ENCODE data around the gene C10orf105.

Gene C10orf105

GRCh38 chr10:71679425-71679824 is 40.2 kb downstream of the C10orf105 start (continued):
- TF ChIP-seq ZNF280C (tag by site-specific recombination; IDR thresholded peaks at IDR 0.05) (no peak), ZNF670 (tag by site-specific recombination; IDR thresholded peaks at IDR 0.05; ENCODE audit: low read depth) (no peak), ZNF664 (tag by site-specific recombination; IDR thresholded peaks at IDR 0.05) (no peak), ZNF701 (tag by site-specific recombination; IDR thresholded peaks at IDR 0.05) (no peak), ZBTB17 (tag by site-specific recombination; IDR thresholded peaks at IDR 0.05) (no peak), KLF9 (tag by site-specific recombination; IDR thresholded peaks at IDR 0.05; ENCODE audit: low read depth) (no peak), ZFP37 (tag by site-specific recombination; IDR thresholded peaks at IDR 0.05) (no peak), ZNF560 (tag by site-specific recombination; IDR thresholded peaks at IDR 0.05; ENCODE audit: borderline replicate concordance) (no peak)
- TF ChIP-seq, protein P1, sequence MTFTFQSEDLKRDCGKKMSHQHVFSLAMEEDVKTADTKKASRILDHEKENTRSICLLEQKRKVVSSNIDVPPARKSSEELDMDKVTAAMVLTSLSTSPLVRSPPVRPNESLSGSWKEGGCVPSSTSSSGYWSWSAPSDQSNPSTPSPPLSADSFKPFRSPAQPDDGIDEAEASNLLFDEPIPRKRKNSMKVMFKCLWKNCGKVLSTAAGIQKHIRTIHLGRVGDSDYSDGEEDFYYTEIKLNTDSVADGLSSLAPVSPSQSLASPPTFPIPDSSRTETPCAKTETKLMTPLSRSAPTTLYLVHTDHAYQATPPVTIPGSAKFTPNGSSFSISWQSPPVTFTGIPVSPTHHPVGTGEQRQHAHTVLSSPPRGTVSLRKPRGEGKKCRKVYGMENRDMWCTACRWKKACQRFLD (tag by site-specific recombination; IDR thresholded peaks at IDR 0.05) = no peak

GRCh38 chr10:71678057-71678805 is 41.3 kb downstream of the C10orf105 start:
- no peaks in the 10 kb centered on the region for H3K36me3 ChIP-seq (ENCODE audit: control insufficient read depth in 2 of 2, insufficient read depth in 1 of 2, low read length in 2 of 2)
- TF ChIP-seq KLF7 (tag by site-specific recombination; IDR thresholded peaks at IDR 0.05; ENCODE audit: borderline replicate concordance) = no peak
- 0 out of 2 replicates have a peak, but pooled peaks have one; percentile 26 for TF ChIP-seq ZNF677 (tag by site-specific recombination; IDR thresholded peaks at IDR 0.05)
- no peaks in the 10 kb centered on the region for H3K9me3 ChIP-seq (ENCODE audit: control insufficient read depth, insufficient read depth, low read depth, low read length)
- H3K27ac ChIP-seq (ENCODE audit: extremely low read depth, low read depth, low read length) = no peak overlapping the region
- POLR2A ChIA-PET = no interaction called here
- no peak overlapping the region for H3K4me3 ChIP-seq (ENCODE audit: low read depth, low read length)
- CTCF ChIA-PET = interaction anchor here (0.9 kb wide), 2 partner anchors 30 to 69 kb away, joined by 5 to 6 read pairs; no protein-coding TSS in a partner anchor
- no peaks in the 10 kb centered on the region for H3K4me1 ChIP-seq (ENCODE audit: control insufficient read depth, insufficient read depth, low read length)

DNA sequence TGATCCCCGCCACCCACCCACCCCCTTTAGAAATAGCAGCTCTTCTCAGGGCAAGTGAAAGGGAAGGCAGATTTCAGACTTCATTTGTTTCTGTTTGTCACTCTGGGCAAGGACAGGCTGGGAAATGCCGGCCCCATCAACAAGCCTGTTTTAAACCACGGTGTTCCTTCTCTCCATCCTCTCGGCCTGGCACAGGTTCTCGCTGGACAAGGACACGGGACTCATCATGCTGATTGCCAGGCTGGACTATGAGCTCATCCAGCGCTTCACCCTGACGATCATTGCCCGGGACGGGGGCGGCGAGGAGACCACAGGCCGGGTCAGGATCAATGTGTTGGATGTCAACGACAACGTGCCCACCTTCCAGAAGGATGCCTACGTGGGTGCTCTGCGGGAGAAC is 42.3 kb downstream of the C10orf105 start:
- TF ChIP-seq BCL11A (tag by site-specific recombination; IDR thresholded peaks at IDR 0.05; ENCODE audit: low read depth) (no peak), REPIN1 (tag by site-specific recombination; IDR thresholded peaks at IDR 0.05; ENCODE audit: low read depth) (no peak), ZFHX2 (tag by site-specific recombination; conservative IDR thresholded peaks at IDR 0.05) (no peak)
- no peak overlapping the region for H3K4me3 ChIP-seq (ENCODE audit: low read depth, low read length)
- H3K4me1 ChIP-seq (ENCODE audit: control insufficient read depth, insufficient read depth, low read length) = no peaks in the 10 kb centered on the region
- no peak overlapping the region for H3K27ac ChIP-seq (ENCODE audit: extremely low read depth, low read depth, low read length)
- ChIA-PET CTCF (interaction anchor here (0.9 kb wide), 1 partner anchor 68 kb away, joined by 5 read pairs; no protein-coding TSS in a partner anchor), POLR2A (no interaction called here)
- H3K36me3 ChIP-seq (ENCODE audit: control insufficient read depth in 2 of 2, insufficient read depth in 1 of 2, low read length in 2 of 2) = no peaks in the 10 kb centered on the region
- no peaks in the 10 kb centered on the region for H3K9me3 ChIP-seq (ENCODE audit: control insufficient read depth, insufficient read depth, low read depth, low read length)

GRCh38 chr10:71675295-71675970 is 44.1 kb downstream of the C10orf105 start:
- Histone ChIP-seq H3K36me3 (ENCODE audit: control insufficient read depth in 2 of 2, insufficient read depth in 1 of 2, low read length in 2 of 2) (no peaks in the 10 kb centered on the region), H3K9me3 (ENCODE audit: control insufficient read depth, insufficient read depth, low read depth, low read length) (no peaks in the 10 kb centered on the region), H3K4me3 (ENCODE audit: low read depth, low read length) (no peak overlapping the region), H3K4me1 (ENCODE audit: control insufficient read depth, insufficient read depth, low read length) (no peaks in the 10 kb centered on the region), H3K27ac (ENCODE audit: extremely low read depth, low read depth, low read length) (no peak overlapping the region)
- no peak for TF ChIP-seq ZNF248 (tag by site-specific recombination; IDR thresholded peaks at IDR 0.05)
- no peak for TF ChIP-seq SCRT2 (tag by site-specific recombination; IDR thresholded peaks at IDR 0.05)
- no peak for TF ChIP-seq ZNF830 (tag by site-specific recombination; IDR thresholded peaks at IDR 0.05; ENCODE audit: low read depth)
- no peak for TF ChIP-seq ZNF626 (tag by site-specific recombination; IDR thresholded peaks at IDR 0.05)
- CTCF ChIA-PET = interaction anchor here (1.0 kb wide), 2 partner anchors 19 to 22 kb away, joined by 3 to 4 read pairs; no protein-coding TSS in a partner anchor
- POLR2A ChIA-PET = no interaction called here
